Skeletal muscle tissue (tissue), 4 donors: Measurements from ENCODE around the gene EXOSC2. TPM values are rescaled to one million over a fixed set of nuclear protein-coding genes. Genes with fewer than 3 reads are reported as not detected.

Source experiments
- H3K27ac ChIP-seq: one replicate; pipeline ENCODE4 v1.7.0; 2013; ENCODE audit warnings: mild to moderate bottlenecking, low read depth, low read length, inconsistent platforms
- H3K27me3 ChIP-seq, 3 donors: one replicate each; pipeline ENCODE4 v1.7.0; 2013; ENCODE audit warnings: low read length in 3 of 3; ENCODE audit not compliant: control insufficient read depth in 3 of 3, insufficient read depth in 3 of 3
- H3K36me3 ChIP-seq, 3 donors: one replicate each; pipeline ENCODE4 v1.7.0; 2013; ENCODE audit warnings: low read length in 3 of 3; ENCODE audit not compliant: control insufficient read depth in 3 of 3, insufficient read depth in 3 of 3
- H3K4me1 ChIP-seq, 3 donors: one replicate each; pipeline ENCODE4 v1.7.0; 2013; ENCODE audit warnings: low read length in 3 of 3, mild to moderate bottlenecking in 3 of 3; ENCODE audit not compliant: control insufficient read depth in 3 of 3, insufficient read depth in 3 of 3
- H3K4me3 ChIP-seq, 3 donors: one replicate each; pipeline ENCODE4 v1.7.0; 2013; ENCODE audit warnings: low read length in 3 of 3
- H3K9ac ChIP-seq, 3 donors: one replicate each; pipeline ENCODE4 v1.7.0; 2013; ENCODE audit warnings: low read length in 3 of 3, mild to moderate bottlenecking in 3 of 3, moderate library complexity in 2 of 3, low read depth in 1 of 3
- H3K9me3 ChIP-seq, 3 donors: one replicate each; pipeline ENCODE4 v1.7.0; 2013; ENCODE audit warnings: low read length in 3 of 3; ENCODE audit not compliant: control insufficient read depth in 3 of 3
- total RNA-seq: library from RNA; depleted of rRNA; stranded (reverse); fragments of >200 nt; gene quantifications from one replicate; pipeline ENCODE4 v1.2.3, GENCODE V29; 2014
- donor health status: Osteomylitis.

The EXOSC2 gene
- total RNA-seq, 1 donor from 2014 or later, result 27.1 TPM

DNA sequence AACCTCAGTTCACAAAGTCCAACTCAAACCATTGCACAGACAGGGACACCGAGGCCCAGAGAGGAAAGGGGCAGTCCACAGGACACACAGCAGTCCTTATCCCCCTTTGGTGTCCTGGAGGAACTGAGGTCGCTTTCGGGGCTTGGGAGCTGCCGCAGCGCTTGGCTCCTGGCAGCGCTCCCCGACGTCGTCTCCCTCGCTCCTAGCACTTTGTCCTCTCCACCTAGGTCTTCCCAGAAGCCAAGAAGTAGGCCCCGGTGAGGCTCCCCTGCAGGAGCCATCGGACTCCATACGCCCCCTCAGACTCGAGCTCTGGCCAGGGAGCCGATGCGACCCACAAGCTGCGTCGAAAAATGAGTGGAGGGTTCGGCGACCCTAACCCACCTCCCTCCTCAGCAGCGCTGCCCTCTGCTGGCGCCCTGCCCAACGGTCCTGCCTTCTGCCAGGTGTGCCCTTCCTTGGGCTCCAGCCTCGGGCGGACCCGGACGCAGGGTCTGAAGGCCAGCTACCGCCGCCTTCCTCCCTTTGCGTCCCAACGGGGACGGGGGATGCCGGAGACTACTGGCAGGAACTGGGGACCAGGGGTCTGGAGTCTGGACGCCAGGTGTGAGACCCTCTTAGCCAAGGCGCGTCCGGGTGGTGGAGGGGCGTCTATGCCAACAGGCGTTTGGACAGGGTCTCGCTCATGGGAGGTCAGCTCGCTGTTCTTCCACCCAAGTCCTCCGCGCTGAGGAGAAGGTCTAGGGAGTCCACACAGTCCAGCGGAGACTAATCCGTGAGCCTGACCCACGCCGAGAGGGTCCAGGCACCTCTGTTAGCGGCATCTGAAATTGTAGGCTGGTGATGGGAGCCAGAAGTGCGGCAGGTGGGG lies 31.2 kb upstream of the EXOSC2 start:
- Histone ChIP-seq H3K4me3 (no peak overlapping the region), H3K36me3 (no peaks in the 10 kb centered on the region), H3K9ac (no peak overlapping the region), H3K27me3 (peaks cover 81 to 92% (median 87%) of the 10 kb centered on the region in 3 donors), H3K4me1 (peaks cover 14 to 25% (median 23%) of the 10 kb centered on the region in 3 donors), H3K27ac (no peak overlapping the region), H3K9me3 (no peaks in the 10 kb centered on the region)

DNA sequence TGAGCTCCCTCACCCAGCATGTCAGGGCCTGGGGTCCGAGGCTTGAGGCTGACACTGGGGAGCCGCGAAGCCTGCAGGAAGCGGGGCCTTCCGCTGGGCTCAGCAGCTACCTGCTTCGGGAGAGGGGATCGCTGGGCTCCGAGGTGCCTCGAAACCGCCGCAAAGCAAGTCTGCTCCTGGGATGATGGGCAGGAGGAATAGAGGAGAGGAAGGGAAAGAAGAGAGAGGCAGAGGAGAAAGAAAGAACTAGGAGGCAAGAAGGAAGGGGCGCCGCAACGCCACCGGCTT lies 30.7 kb upstream of the EXOSC2 start:
- peak overlapping the region in 1 of 3 donors; percentile 13 for H3K4me3 ChIP-seq
- H3K27ac ChIP-seq, result no peak overlapping the region
- no peaks in the 10 kb centered on the region for H3K9me3 ChIP-seq
- peaks cover 84 to 95% (median 91%) of the 10 kb centered on the region in 3 donors for H3K27me3 ChIP-seq
- no peaks in the 10 kb centered on the region for H3K36me3 ChIP-seq
- H3K4me1 ChIP-seq, result peaks cover 14 to 25% (median 23%) of the 10 kb centered on the region in 3 donors
- no peak overlapping the region for H3K9ac ChIP-seq

DNA sequence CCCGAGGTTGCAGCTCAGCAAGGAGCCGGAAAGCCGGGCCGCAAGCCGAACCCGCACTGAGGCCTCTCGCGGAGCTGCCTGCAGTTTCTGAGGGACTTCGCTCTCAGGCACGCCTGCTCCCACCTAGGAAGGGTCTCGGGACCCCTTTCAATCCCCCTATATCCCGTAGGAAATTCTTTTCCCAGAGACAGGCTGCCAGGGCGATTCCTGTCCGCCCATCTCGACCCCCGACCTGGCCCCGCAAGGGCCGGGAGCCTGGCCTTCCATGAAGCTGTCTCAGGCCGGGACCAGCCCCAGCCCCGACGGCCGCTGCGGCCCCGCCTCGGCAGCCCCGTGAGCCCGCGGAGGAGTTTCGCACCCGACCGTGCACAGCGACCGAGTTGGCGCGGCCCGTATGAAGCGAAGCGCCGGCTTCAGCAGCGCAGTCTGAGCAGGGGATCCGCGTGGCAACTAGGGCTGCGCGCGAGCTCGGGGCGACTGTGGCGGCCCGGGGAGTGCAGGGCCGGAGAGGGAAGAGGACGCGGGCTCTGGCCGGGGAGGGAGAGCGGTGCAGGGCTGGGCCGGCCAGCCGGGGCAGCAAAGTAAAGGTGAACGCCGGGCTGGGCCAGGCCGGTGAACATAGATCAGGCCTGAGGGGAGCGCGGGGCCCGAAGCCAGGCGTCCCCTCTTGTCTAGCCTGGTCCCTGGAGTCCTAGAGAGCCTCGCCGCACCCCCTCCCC lies 30.2 kb upstream of the EXOSC2 start:
- H3K27me3 ChIP-seq, result peaks cover 84 to 94% (median 91%) of the 10 kb centered on the region in 3 donors
- H3K4me3 ChIP-seq, result peak overlapping the region in 1 of 3 donors; percentile 13
- no peaks in the 10 kb centered on the region for H3K36me3 ChIP-seq
- H3K4me1 ChIP-seq, result peaks cover 14 to 25% (median 23%) of the 10 kb centered on the region in 3 donors
- H3K9me3 ChIP-seq, result no peaks in the 10 kb centered on the region
- H3K27ac ChIP-seq, result no peak overlapping the region
- H3K9ac ChIP-seq, result no peak overlapping the region

DNA sequence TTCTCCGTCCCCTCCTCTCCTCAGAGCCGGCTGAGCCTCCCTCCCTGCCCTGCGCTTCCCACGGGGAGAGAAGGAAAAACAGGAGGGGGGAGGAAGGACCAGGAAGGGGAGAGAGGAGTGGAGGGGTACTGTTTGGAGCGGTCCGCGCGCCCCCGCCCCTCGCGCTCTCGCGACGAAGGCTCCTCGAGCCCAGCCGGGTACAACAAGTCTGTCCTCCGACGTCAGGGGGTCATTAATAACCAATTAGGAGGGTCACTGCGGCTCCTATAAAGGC lies 29.7 kb upstream of the EXOSC2 start:
- Histone ChIP-seq H3K4me1 (peaks cover 14 to 25% (median 23%) of the 10 kb centered on the region in 3 donors), H3K27ac (no peak overlapping the region), H3K36me3 (no peaks in the 10 kb centered on the region), H3K27me3 (peaks cover 83 to 90% (median 89%) of the 10 kb centered on the region in 3 donors), H3K9me3 (no peaks in the 10 kb centered on the region), H3K4me3 (no peak overlapping the region), H3K9ac (no peak overlapping the region)

DNA sequence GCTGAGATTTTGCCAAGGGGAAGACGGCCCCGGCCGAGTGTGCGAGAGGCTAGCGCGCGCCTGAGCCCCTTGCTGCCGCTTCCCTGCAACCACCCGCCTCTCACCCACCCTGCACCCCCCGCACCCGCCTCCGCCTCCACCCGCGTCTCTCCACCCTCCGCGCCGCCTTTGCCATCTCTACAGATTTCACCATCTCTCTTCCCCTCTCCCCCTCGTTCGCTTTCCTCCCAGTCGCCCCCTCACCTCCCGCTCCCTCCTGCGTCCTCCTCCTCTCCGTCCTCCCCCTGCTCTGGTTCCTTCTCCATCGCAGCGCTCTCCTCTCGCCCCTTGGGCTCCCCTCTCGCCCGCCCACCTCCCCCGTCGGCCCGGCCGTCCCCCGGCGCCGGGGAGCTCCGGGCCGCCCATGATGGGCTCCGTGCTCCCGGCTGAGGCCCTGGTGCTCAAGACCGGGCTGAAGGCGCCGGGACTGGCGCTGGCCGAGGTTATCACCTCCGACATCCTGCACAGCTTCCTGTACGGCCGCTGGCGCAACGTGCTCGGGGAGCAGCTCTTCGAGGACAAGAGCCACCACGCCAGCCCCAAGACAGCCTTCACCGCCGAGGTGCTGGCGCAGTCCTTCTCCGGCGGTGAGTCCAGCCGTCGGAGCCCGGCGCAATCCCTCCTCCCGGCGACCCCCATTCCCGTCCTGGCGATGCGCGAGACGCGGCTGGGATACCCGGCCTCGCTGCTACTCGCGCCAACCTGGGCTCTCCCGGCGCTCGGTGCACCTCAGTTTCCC lies 29.1 kb upstream of the EXOSC2 start, which contains the start of gene PRDM12:
Gene PRDM12, plus strand, starts transcription at position 344 of the 778 bp plus-strand sequence. Its CDS starts 60 bp downstream, at position 404.
- Histone ChIP-seq H3K4me3 (no peak within 1 kb of the TSS), H3K9me3 (no peaks in the 10 kb centered on the region), H3K27me3 (peaks cover 78 to 85% (median 84%) of the 10 kb centered on the region in 3 donors), H3K27ac (no peak within 1 kb of the TSS), H3K9ac (no peak within 1 kb of the TSS), H3K4me1 (peaks cover 14 to 25% (median 23%) of the 10 kb centered on the region in 3 donors), H3K36me3 (no peaks in the 10 kb centered on the region)

DNA sequence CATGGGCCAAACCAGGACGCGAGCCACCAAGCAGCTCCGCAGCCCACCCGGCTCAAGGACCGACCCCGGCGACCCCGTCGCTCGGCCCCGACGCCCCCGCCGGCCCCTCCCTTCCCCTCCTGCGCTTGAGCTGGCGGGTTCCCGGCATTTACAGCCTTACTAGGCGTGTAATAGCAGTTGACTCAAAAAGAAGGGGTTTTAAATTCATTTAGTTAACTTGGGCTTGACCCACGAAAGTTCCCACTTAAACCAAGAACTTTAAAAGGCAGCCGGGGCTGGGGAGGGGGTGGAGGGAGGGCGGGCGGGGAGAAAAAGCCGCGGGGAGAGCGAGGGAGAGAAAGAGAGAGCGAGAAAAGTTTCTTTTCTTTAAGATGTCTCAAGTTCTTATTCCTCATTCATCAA lies 28.6 kb upstream of the EXOSC2 start:
- Histone ChIP-seq H3K27ac (no peak overlapping the region), H3K4me3 (no peak overlapping the region), H3K9ac (no peak overlapping the region), H3K4me1 (peaks cover 14 to 25% (median 23%) of the 10 kb centered on the region in 3 donors), H3K9me3 (no peaks in the 10 kb centered on the region), H3K27me3 (peaks cover 76 to 80% (median 80%) of the 10 kb centered on the region in 3 donors), H3K36me3 (no peaks in the 10 kb centered on the region)

DNA sequence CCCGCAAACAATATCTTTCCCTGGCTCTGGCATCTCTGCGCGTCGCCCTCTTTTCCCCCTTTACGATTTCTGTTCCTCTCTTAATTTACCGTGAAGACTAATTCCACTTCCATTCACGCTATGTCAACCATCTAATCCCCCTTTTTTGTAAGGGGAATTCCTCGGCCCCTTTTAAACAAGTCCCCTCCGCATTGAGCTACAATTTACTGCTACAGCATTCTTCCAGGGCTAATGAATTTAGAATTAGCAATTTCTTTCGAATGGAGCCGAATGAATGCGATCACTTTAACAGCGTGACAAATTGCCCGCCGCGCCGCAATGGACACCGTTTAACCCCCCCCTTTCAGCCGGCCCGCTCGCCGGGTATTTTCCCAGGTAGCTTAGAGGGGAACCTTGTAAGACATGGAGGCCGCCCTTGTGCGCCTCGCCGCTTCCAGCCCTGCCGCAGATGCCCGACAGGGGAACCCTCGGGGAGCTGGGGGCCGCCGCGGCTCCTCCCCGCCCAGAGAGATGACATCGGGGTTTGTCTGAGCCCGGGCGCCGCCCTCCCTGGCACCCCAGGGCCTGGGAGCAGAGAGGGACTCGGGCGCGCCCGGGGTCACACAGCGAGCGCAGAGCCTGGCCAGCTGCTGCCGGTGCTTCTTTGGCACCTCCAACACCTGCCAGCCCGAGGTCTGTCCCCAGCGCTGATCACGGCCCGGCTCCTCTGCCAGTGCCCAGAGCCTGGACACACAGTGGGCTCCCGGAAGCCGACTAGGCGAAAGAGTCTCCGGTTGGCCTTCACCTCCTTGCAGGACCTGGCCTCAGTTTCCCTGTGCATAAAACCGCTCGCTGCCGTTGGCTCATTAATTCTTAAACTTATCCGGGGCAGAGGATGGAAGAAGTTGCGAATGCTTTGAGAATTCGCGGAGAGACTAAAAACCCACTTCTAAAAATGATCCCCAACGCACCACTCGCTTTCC lies 27.9 kb upstream of the EXOSC2 start:
- Histone ChIP-seq H3K4me3 (no peak overlapping the region), H3K9me3 (no peaks in the 10 kb centered on the region), H3K27ac (no peak overlapping the region), H3K27me3 (peaks cover 74 to 78% (median 75%) of the 10 kb centered on the region in 3 donors), H3K4me1 (peaks cover 14 to 23% (median 22%) of the 10 kb centered on the region in 3 donors), H3K9ac (no peak overlapping the region), H3K36me3 (no peaks in the 10 kb centered on the region)

DNA sequence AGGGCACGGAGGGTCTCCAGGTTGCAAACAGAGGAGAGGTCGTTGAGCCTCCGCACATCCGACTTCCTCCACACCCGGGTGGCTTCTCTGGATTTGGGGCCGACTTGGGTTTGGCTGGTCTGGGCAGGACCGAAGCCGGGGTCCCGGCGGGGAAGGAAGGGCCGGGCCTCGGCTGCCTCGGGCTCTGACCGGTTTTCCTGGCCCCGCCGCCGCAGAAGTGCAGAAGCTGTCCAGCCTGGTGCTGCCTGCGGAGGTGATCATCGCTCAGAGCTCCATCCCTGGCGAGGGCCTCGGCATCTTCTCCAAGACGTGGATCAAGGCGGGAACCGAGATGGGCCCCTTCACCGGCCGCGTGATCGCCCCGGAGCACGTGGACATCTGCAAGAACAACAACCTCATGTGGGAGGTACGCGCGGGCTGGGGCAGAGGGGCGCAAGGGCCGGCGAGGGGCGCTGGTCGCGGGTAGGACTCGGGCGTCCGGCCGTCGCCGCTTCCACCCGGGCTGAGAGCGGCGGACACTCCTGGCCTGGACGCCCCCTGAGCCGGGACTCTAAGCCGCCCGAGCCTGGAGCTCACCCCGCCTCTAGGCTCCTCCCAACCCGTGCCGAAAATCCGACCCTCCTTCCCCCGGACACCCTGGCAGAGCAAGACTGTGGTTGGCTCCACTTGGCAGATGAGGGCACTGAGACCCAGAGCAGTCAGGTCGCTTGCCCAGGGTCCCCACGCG lies 27.0 kb upstream of the EXOSC2 start:
- peaks cover 13 to 17% (median 14%) of the 10 kb centered on the region in 3 donors for H3K4me1 ChIP-seq
- H3K9me3 ChIP-seq, result no peaks in the 10 kb centered on the region

DNA sequence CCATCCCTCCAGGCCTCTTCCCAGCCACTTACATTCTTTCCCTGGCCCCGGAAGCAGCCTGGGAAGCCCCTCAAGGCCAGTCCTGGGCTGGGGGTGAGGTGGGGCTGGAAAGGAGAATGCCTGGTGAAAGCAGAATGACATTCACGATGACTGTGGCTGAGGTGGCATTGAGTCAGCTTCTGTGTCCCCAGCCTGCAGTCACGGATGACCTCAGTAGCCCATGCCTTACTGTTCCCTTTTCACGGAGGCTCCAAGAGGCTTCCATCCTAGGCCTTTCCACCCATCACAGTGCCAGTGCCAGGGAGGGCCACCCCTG lies 26.5 kb upstream of the EXOSC2 start:
- H3K4me3 ChIP-seq, result no peak overlapping the region
- no peak overlapping the region for H3K27ac ChIP-seq
- H3K4me1 ChIP-seq, result peaks cover 11 to 17% (median 14%) of the 10 kb centered on the region in 3 donors
- no peaks in the 10 kb centered on the region for H3K36me3 ChIP-seq
- H3K9me3 ChIP-seq, result no peaks in the 10 kb centered on the region
- no peak overlapping the region for H3K9ac ChIP-seq
- H3K27me3 ChIP-seq, result peaks cover 60 to 64% (median 62%) of the 10 kb centered on the region in 3 donors

More for the DNA sequence above, 27.0 kb upstream of the EXOSC2 start:
- Histone ChIP-seq H3K27ac (no peak overlapping the region), H3K4me3 (no peak overlapping the region), H3K27me3 (peaks cover 66 to 69% (median 67%) of the 10 kb centered on the region in 3 donors), H3K36me3 (no peaks in the 10 kb centered on the region), H3K9ac (no peak overlapping the region)
